GM19099 (cell line): ENCODE data around the gene BLID.

Source experiments
- POLR2A ChIP-seq: IDR thresholded peaks from 3 replicates; pipeline ENCODE4 v1.6.1; 2011; ENCODE audit warnings: low read depth; ENCODE audit not compliant: insufficient read length; ENCODE audit errors: extremely low read depth

The BLID gene

DNA sequence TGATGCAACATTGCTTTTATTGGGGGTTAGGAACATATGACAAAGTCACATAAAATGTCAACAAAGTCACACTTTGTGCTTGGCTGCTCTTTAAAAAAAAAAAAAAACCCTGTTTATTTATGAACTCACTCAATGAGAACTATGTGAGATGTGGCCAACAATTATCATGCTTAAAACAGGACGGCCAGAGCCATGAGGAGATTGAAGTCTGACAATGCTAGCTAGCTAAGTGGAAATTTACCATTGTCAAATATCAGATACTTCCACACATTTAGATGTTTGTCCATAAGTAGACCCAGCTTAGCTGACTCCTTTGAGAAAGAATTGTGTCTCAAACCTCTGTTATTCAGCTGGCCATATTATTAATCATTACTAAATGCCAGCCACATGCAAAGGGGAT is 26.9 kb downstream of the BLID start:
- no peak for TF ChIP-seq POLR2A

DNA sequence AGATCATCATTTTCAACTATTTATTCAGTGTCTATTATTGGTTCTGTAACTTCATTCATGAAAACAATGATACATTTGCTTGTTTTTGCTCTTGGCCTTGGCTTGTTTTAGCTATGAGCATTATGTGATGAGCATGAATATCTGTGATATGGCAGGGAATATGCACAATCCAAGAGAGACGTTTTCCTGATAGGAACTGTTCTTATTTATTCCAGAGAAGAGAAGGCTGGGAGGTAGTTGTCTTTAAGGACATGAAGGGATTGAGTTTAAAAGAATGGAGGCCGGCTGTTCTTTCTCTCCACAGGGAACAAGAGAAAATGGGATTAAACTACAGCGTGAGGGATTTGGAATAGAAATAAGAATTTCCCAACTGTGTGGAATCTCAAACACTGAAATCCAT is 30.3 kb downstream of the BLID start:
- TF ChIP-seq POLR2A: no peak

DNA sequence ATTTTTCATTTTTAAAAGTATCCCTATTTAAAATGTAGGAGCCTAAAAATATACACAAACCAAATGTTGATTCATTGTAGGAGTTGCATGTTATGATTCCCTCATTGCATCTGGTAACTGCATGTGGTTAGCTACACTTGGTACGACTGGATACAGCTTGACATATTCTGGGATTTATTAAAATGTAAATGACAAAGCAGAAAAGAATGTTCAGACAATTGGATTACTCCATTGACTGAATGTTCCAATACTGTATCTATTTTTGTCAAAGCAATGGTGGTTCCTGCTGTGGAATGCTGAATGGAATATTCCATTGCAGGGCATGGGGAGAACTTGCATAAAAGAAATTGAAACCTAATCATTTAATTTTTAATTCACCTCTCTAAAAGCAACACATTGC is 30.8 kb downstream of the BLID start:
- no peak for TF ChIP-seq POLR2A

DNA sequence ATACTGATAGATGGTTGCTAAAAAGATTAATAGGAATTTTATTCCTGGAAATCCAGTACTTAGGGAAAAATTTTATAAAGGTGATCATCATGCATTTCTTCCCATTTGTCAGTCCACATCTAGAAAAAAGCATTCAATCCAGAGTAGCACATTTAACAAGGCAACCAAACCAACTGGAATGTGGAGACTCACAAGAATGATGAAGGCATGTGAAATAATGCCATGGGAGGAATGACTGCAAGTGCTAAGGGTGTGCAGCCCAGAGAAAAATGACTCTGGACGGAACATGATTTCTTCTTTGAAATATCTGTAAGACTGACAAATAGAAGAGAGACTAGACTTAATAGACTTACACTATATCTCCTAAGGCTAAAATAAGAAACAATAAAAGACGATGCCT is 33.8 kb downstream of the BLID start:
- no peak for TF ChIP-seq POLR2A

DNA sequence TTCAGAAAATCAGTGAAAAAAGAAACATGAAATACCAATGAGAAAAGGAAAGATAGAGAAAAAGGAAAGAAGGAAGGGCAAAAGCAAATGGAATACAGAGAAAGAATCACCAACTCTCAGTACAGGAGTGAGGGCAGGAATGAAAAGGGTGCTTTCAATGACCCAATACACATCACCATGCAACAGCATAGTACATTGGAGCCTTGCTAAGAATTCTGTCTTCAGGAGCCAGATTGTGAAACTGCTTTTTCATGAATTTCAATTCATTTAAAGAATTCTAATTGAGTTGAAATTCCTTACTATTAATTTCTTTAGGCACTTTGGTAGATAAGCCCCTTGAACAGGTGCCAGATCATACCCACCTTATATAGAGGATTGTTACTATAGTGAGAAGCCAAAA is 34.9 kb downstream of the BLID start:
- TF ChIP-seq POLR2A: no peak

DNA sequence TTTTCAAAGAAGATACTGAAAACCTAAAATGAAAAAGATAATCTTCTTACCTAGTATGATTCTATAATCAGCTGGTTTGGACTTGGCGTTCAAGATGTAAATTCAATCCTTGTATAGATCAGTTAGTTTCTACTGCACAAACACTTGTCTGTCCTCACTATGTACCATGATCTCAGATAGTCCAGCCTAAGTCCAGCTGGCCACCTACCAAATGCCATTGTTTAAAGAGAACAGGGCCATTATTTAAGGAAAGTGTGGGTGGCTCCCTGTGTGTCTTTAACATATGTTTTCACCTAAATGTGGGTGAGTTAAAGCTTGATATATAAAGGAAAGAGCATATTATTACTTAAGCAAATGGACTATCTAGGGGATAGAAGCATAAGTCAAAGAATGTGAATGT is 38.6 kb downstream of the BLID start:
- no peak for TF ChIP-seq POLR2A

DNA sequence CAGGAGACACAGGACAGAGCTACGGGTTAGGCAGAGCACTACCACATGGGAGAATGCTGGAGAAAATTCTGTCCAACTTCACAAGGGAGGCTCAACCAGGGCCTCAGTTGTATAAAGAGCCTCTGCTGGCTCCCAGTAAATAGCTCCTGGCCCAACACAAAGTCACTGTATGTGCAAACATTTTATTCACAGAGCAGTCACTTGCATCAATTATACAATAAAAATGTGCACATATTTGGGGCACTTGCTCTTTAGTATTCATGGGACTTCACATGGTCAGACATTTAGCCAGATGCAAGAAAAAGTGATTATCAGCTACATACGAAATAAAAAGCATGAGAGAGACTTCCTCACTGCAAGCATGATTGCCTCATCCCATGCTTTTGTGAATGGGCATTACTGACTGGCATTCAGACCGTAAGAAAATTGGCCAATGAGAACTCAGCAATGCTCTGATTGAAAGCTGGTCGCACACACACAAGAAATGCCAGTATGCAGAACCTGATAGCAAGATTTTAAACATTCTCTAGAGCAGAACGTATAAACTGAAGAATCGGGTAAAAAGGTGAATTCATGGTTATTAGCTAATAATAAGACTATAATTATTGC is 39.4 kb downstream of the BLID start:
- TF ChIP-seq POLR2A: no peak

DNA sequence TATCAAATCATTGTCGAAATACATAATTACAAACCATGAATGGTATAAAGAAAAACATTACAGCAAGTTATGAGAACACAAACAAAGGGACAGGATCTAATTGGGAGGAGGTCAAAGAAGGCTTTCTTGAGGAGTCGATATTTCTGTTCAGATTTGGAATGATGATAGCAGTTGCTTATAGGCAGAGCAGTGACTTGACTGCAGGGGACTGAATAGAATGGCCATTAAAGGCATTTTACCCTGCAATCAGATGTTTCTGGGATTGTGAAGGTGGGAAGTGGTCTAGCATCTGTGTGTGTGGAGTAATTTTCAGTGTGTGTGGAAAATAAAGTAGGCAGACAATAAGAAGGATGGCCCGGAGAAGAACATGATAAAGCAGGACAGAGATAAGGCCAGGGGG is 41.0 kb downstream of the BLID start:
- TF ChIP-seq POLR2A: no peak

DNA sequence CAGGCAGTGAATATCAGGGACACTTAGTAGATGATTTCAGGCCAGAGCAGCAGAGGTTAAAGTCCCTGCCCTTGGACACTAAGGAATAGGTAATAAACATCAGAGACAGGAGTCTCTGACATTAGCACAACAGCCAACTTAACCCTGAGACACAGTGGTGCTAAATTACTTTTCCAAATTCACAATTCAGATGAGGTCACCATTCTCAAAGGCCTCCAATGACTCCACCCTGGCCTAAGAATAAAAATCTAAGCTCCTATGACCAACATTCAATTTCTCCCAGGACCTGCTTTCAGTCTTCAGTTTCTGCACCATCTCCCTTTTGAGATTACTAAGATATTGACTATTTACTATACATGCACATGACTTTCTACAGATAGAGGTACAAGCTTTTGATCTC is 42.0 kb downstream of the BLID start:
- TF ChIP-seq POLR2A: no peak

DNA sequence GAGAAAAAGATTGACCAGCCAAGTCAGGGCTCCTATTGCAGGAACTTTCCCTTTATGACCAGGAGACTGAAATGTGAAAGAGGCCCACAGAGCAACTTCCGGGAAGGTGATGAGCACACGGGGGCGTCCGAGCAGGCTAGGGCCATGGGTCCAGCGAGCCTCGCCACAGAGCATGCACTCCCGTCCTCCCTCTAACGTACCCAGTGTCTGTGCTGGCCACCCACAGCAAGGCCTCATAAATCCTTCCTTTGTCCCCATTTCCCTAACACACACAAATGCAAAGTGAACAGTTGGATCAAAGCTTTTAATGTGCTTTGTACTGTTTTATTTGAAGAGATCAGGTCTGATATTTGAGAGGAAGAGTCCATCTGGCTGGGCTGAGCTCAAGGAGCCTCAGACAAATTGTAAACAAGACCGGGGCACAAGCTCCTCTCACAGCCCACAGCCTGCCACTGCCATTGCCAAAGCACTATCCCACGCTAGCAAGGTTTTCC is 44.3 kb downstream of the BLID start:
- no peak for TF ChIP-seq POLR2A

DNA sequence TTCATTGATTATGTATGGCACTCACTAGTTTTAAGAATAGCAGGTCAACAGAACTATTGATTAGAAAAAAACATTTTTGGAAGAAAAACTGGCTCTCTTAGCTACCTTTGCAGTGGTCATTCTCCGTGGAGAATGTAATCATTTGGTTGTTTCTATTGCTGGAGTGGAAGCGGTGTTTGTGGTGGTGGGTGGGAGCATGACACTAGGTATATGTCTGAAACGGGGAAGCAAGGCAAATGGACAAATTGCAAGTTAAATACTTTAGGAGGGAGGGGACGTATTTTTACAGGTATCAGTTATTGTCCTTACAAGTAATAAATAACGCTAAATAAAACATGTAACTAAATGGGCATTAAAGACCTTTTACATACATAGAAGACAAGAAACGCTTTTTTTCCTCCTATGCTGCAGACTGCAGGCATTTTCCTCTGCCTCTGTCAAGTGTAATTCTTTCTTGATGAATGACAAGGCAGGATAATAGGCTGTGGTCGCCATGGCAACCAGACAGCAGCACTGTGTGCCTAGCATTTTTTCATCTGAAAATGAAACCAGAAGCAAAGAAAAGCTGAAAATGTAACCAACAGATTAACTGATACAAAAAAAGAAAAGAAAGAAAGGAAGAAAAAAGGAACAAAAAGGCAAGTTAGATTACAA is 46.2 kb downstream of the BLID start:
- no peak for TF ChIP-seq POLR2A

DNA sequence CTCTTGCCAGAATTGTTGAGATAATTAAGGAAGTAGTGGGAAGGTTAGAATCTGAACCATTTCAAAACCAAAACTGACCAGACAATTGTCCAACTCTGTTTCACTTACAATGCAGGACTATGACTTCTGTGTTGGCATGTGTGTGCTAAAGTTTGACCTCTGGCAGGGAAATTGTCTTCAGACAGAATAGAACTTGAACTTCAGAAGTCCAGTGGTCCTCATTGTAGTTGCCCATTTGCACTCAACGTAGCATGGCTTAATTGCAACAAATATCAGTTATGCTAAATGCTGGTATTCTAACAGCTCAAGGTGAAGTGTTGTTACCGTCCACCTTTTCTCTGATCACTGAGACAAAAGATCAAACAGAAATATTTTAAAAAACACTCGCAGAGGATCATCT is 47.2 kb downstream of the BLID start:
- no peak for TF ChIP-seq POLR2A

DNA sequence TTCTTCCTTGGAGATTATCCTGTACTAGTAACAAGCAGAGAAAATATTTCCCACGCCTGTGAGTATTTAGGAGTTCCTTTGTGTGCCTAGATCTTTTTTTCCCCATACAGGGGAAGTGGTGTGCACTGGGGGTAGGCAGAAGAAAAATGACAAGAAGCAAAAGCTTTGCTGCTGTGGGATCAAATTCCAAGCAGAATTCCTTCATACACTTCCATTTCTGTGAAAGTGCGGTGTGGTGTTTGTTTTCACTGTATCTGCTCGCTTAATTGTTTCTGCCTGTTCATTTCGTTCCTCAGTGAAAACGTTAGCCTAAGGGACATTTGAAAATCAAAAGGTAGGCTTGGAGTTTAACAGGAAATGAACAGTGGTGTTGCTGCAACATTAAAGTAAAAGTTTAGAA is 47.9 kb downstream of the BLID start:
- TF ChIP-seq POLR2A: no peak
